ENCODE data around the gene ZNF428. TPM values are rescaled to one million over a fixed set of nuclear protein-coding genes. Genes with fewer than 3 reads are reported as not detected.

Gene ZNF428
- total RNA-seq, 1 experiment from 2014 or later, result 39.6 TPM

GRCh38 chr19:43634872-43635560 lies 15.6 kb upstream of the ZNF428 start:
- no peaks in the 10 kb centered on the region for H3K9me2 ChIP-seq (ENCODE audit: insufficient read depth)
- DNase-seq (ENCODE audit: low read depth, low spot score) (no peak), ATAC-seq (no peak)
- POLR2A ChIA-PET, result no interaction called here
- no peaks in the 10 kb centered on the region for H3K9me3 ChIP-seq (ENCODE audit: control insufficient read depth in 1 of 2, insufficient read depth in 1 of 2, low read depth in 1 of 2, low read length in 2 of 2)
- intact Hi-C loops (cut with micrococcal nuclease), result no loop called here
- H2AFZ ChIP-seq (ENCODE audit: low read depth, low read length, poor library complexity, severe bottlenecking), result no peak overlapping the region
- H3K4me2 ChIP-seq (ENCODE audit: low read length), result no peak overlapping the region
- H3K27ac ChIP-seq (ENCODE audit: low read depth, low read length), result no peak overlapping the region
- no peaks in the 10 kb centered on the region for H4K20me1 ChIP-seq (ENCODE audit: insufficient read depth)
- no peak overlapping the region for H3K9ac ChIP-seq (ENCODE audit: low read length)
- no peaks in the 10 kb centered on the region for H3K79me2 ChIP-seq (ENCODE audit: insufficient read depth, low read length)
- peaks cover 8 to 29% of the 10 kb centered on the region in 2 experiments for H3K4me1 ChIP-seq (ENCODE audit: control insufficient read depth in 1 of 2, insufficient read depth in 2 of 2, low read length in 2 of 2)
- H3K36me3 ChIP-seq (ENCODE audit: control insufficient read depth in 1 of 2, insufficient read depth in 2 of 2, low read length in 2 of 2), result no peaks in the 10 kb centered on the region
- BruUV-seq (replicated peaks), result no TSS peak
- RAD21 ChIA-PET (ENCODE audit: low non-redundant PET in 1 of 2, low total read pairs in 2 of 2, uncharacterized antibody in 2 of 2, unreplicated experiment in 2 of 2), result no interaction called here
- CTCF ChIA-PET, result no interaction called here
- H3K4me3 ChIP-seq (replicated peaks in 1 of 2; ENCODE audit: low read depth in 1 of 2, low read length in 2 of 2), result no peak overlapping the region
- H3K27me3 ChIP-seq (ENCODE audit: insufficient read depth, low read length), result peaks cover 7% of the 10 kb centered on the region; the same call in 1 of the 2 replicates
- TF ChIP-seq CBX3 (IDR thresholded peaks at IDR 0.05; ENCODE audit: low read depth) (no peak), ELF1 (IDR thresholded peaks at IDR 0.05; ENCODE audit: borderline replicate concordance, low read depth) (no peak), YY1 (IDR thresholded peaks at IDR 0.05; ENCODE audit: extremely low read depth, insufficient replicate concordance, low read depth, low read length) (no peak), POLR2A (IDR thresholded peaks at IDR 0.05; ENCODE audit: borderline replicate concordance, extremely low read depth, insufficient read depth, insufficient read length) (no peak), CEBPB (IDR thresholded peaks at IDR 0.05; ENCODE audit: low read depth) (no peak), SP1 (IDR thresholded peaks at IDR 0.05; ENCODE audit: low read depth) (no peak), FOSL1 (IDR thresholded peaks at IDR 0.05; ENCODE audit: low read depth) (no peak)

- Histone ChIP-seq H3K27me3 (ENCODE audit: insufficient read depth, low read length) (peaks cover 7% of the 10 kb centered on the region; the same call in 1 of the 2 replicates), H4K20me1 (ENCODE audit: insufficient read depth) (no peaks in the 10 kb centered on the region), H3K79me2 (ENCODE audit: insufficient read depth, low read length) (no peaks in the 10 kb centered on the region), H3K4me1 (ENCODE audit: control insufficient read depth in 1 of 2, insufficient read depth in 2 of 2, low read length in 2 of 2) (peaks cover 8 to 26% of the 10 kb centered on the region in 2 experiments; a peak in 3 of 4 replicates), H3K9me3 (ENCODE audit: control insufficient read depth in 1 of 2, insufficient read depth in 1 of 2, low read depth in 1 of 2, low read length in 2 of 2) (no peaks in the 10 kb centered on the region), H3K9me2 (ENCODE audit: insufficient read depth) (no peaks in the 10 kb centered on the region), H3K27ac (ENCODE audit: low read depth, low read length) (no peak overlapping the region), H3K36me3 (ENCODE audit: control insufficient read depth in 1 of 2, insufficient read depth in 2 of 2, low read length in 2 of 2) (no peaks in the 10 kb centered on the region), H3K4me3 (replicated peaks in 1 of 2; ENCODE audit: low read depth in 1 of 2, low read length in 2 of 2) (no peak overlapping the region), H3K9ac (ENCODE audit: low read length) (no peak overlapping the region), H2AFZ (ENCODE audit: low read depth, low read length, poor library complexity, severe bottlenecking) (no peak overlapping the region), H3K4me2 (ENCODE audit: low read length) (no peak overlapping the region)
- no peak for DNase-seq (ENCODE audit: low read depth, low spot score)
- ChIA-PET POLR2A (no interaction called here), RAD21 (ENCODE audit: low non-redundant PET in 1 of 2, low total read pairs in 2 of 2, uncharacterized antibody in 2 of 2, unreplicated experiment in 2 of 2) (no interaction called here), CTCF (no interaction called here)
- no peak for ATAC-seq
- no peak for TF ChIP-seq MAX (IDR thresholded peaks at IDR 0.05)
- TF ChIP-seq TCF7L2 (IDR thresholded peaks at IDR 0.05; ENCODE audit: borderline replicate concordance, extremely low read depth, insufficient read depth, insufficient read length), result no peak
- TF ChIP-seq ZBTB33 (IDR thresholded peaks at IDR 0.05; ENCODE audit: extremely low read depth, insufficient replicate concordance, low read length), result no peak
- TF ChIP-seq POLR2A (IDR thresholded peaks at IDR 0.05; ENCODE audit: borderline replicate concordance, extremely low read depth, insufficient read depth, insufficient read length), result no peak
- TF ChIP-seq SRF (IDR thresholded peaks at IDR 0.05; ENCODE audit: low read depth), result no peak
- BruUV-seq (replicated peaks), result no TSS peak
- intact Hi-C loops (cut with micrococcal nuclease), result no loop called here
Observed at GRCh38 chr19:43634506-43634871, 15.1 kb upstream of the ZNF428 start.

Data from HCT116 (cell line).